Chondrocyte (in vitro differentiated cells): ENCODE measurements around the gene TSPAN15. TPM values are rescaled to one million over a fixed set of nuclear protein-coding genes. Genes with fewer than 3 reads are reported as not detected.
A peak's percentile ranks its signal among the peaks of the same experiment; 100 is the strongest.

Source experiments
- DNase-seq: peaks from one replicate; pipeline ENCODE4 v3.0.0; 2021; ENCODE audit warnings: mixed read lengths, low spot score
- H3K27ac Mint-ChIP-seq: one replicate; pipeline ENCODE4 v1.8.0; 2021; ENCODE audit warnings: mild to moderate bottlenecking, moderate library complexity, mixed read lengths; ENCODE audit not compliant: unreplicated experiment
- H3K27me3 Mint-ChIP-seq: 2 replicates; pipeline ENCODE4 v1.8.0; 2021; ENCODE audit warnings: low read depth, mixed read lengths
- H3K36me3 Mint-ChIP-seq: 2 replicates; pipeline ENCODE4 v1.8.0; 2021; ENCODE audit warnings: low read depth, mixed read lengths
- H3K4me1 Mint-ChIP-seq: 2 replicates; pipeline ENCODE4 v1.8.0; 2021; ENCODE audit warnings: low read depth, mild to moderate bottlenecking, mixed read lengths
- H3K4me3 Mint-ChIP-seq: one replicate; pipeline ENCODE4 v1.8.0; 2021; ENCODE audit warnings: mild to moderate bottlenecking, moderate library complexity, mixed read lengths; ENCODE audit not compliant: unreplicated experiment
- H3K9me3 Mint-ChIP-seq: 2 replicates; pipeline ENCODE4 v1.8.0; 2021; ENCODE audit warnings: low read depth, mixed read lengths
- total RNA-seq: library from RNA; stranded (reverse); gene quantifications from 3 replicates; pipeline ENCODE4 v1.2.1, GENCODE V29; 2021
- TF ChIP-seq, protein P1 (sequence below): fragments of 200-600 bp; sonication (generic); IDR thresholded peaks from 2 replicates; pipeline ENCODE4 v1.5.0; 2021; ENCODE audit warnings: antibody characterized with exemption, mild to moderate bottlenecking, moderate library complexity

TSPAN15 gene
- total RNA-seq, 1 donor from 2014 or later: 8.9 TPM

DNA sequence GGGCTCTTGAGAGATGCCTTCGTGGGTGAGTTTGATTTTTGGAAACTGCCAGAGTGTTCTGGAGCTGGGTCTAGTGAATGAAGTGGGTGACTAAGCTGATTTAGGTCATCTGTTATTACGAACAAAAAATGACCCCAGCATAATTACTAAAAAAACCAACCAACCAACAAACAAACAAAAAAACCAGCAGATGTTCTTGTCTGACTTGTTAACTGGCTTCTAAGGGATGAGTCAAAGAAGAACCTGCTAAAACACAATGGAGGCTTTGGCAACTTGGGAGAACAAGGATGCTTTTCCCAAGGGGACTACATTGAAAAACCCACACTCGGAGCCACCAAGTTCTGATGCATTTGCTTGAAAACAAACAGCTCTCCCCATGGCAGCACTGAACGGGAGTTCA is 46.0 kb upstream of the TSPAN15 start:
- H3K27me3 Mint-ChIP-seq: no peaks in the 10 kb centered on the region
- H3K4me1 Mint-ChIP-seq: peaks cover 25% of the 10 kb centered on the region
- no peak overlapping the region for H3K27ac Mint-ChIP-seq
- H3K9me3 Mint-ChIP-seq: no peaks in the 10 kb centered on the region
- no peak overlapping the region for H3K4me3 Mint-ChIP-seq
- DNase-seq: no peak
- TF ChIP-seq, protein P1, sequence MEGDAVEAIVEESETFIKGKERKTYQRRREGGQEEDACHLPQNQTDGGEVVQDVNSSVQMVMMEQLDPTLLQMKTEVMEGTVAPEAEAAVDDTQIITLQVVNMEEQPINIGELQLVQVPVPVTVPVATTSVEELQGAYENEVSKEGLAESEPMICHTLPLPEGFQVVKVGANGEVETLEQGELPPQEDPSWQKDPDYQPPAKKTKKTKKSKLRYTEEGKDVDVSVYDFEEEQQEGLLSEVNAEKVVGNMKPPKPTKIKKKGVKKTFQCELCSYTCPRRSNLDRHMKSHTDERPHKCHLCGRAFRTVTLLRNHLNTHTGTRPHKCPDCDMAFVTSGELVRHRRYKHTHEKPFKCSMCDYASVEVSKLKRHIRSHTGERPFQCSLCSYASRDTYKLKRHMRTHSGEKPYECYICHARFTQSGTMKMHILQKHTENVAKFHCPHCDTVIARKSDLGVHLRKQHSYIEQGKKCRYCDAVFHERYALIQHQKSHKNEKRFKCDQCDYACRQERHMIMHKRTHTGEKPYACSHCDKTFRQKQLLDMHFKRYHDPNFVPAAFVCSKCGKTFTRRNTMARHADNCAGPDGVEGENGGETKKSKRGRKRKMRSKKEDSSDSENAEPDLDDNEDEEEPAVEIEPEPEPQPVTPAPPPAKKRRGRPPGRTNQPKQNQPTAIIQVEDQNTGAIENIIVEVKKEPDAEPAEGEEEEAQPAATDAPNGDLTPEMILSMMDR: no peak
- peaks cover 20% of the 10 kb centered on the region for H3K36me3 Mint-ChIP-seq

DNA sequence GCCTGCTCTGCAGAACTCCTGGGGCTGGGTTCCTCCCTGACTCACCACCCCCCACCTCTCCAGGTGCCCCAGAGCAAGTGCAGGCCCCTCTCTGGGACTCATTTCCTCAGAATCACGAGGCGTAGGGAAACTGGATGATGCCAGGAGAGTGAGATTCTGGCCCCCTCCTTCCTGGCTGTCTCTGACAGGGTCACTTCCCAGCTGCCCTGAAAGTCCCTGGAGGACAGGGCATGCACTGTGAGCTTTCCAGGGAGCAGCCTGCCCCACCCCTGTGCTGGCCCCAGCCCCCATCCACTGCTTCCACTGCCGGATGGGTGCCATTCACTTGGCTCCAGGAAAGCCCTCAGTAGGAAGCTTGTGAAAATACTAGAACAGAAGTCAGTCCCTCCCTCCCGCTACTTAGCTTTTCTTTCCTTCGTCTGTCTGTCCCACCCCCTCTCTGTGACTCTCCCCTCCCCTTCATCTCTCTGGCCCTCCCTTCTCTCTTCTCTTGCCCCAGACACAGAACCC is 44.9 kb upstream of the TSPAN15 start:
- Mint-ChIP-seq H3K4me1 (peaks cover 25% of the 10 kb centered on the region), H3K27ac (peak overlapping the region; percentile 56), H3K4me3 (no peak overlapping the region), H3K27me3 (no peaks in the 10 kb centered on the region), H3K9me3 (no peaks in the 10 kb centered on the region), H3K36me3 (peaks cover 12% of the 10 kb centered on the region)
- TF ChIP-seq, protein P1: no peak
- no peak for DNase-seq

DNA sequence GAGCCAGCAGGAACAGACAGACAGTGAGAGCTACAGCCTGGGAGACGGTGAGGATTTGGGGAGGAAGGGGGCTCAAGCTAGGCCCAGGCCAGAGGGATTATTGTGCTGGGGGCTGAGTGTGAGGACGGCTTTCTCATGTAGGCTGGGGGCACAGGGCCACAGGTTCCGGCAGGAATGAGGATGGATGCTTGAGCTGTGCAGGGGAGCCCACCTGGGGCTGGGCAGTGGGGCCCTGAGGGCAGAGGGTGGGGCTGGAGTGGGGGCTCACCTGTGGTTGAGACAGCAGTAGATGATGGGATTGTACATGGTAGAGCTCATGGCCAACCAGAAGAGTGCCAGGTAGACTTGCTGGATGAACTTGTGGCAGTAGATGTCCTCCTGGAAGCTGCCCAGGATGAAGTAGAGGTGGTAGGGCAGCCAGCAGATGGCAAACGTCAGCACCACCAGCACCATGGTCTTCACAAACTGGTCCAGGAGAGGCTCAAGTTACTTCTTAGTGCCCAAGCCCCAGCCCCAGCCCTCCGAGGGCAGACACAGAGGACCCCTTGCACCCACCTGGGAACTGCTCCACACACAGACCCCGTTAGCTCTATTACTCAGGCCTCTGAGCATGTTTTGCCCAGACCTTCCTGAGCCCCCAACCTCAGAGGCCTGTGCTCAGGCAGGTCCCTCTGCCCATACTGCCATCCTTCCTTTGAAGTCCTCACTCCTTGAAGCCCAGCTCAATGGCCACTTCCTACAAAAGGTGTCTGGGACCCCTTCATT is 44.3 kb upstream of the TSPAN15 start:
- Mint-ChIP-seq H3K27ac (peak overlapping the region; percentile 56), H3K9me3 (no peaks in the 10 kb centered on the region), H3K27me3 (no peaks in the 10 kb centered on the region), H3K4me3 (no peak overlapping the region), H3K4me1 (peaks cover 25% of the 10 kb centered on the region), H3K36me3 (peaks cover 7% of the 10 kb centered on the region)
- DNase-seq: peak; percentile 47
- TF ChIP-seq, protein P1: no peak

- Mint-ChIP-seq H3K4me3 (peak overlapping the region; percentile 59), H3K9me3 (no peaks in the 10 kb centered on the region), H3K27ac (peak overlapping the region; percentile 18), H3K4me1 (peaks cover 25% of the 10 kb centered on the region), H3K27me3 (no peaks in the 10 kb centered on the region), H3K36me3 (peaks cover 3% of the 10 kb centered on the region)
- TF ChIP-seq, protein P1: peak; percentile 63
- peak; percentile 54 for DNase-seq
Measured at GRCh38 chr10:69407621-69408301, 43.5 kb upstream of the TSPAN15 start.

- Mint-ChIP-seq H3K9me3 (no peaks in the 10 kb centered on the region), H3K4me3 (peak overlapping the region; percentile 59), H3K4me1 (peaks cover 28% of the 10 kb centered on the region), H3K36me3 (peaks cover 2% of the 10 kb centered on the region), H3K27ac (peak overlapping the region; percentile 87), H3K27me3 (no peaks in the 10 kb centered on the region)
- DNase-seq: peak; percentile 96
- TF ChIP-seq, protein P1: peak; percentile 93
Measured at GRCh38 chr10:69408318-69409175, 42.7 kb upstream of the TSPAN15 start.
